HG03139 (cell line): ENCODE data around the gene APLP2.
"Not testable (repeated sequence)": the region's sequence is repeated elsewhere in the genome, so short reads cannot be mapped to it uniquely, and the experiment has no call there.

ENCODE experiments used
- ATAC-seq: cut with Tn5 transposase; IDR thresholded peaks from one replicate; pipeline ENCODE4 v1.9.1; 2021; ENCODE audit not compliant: unreplicated experiment

Gene APLP2

DNA sequence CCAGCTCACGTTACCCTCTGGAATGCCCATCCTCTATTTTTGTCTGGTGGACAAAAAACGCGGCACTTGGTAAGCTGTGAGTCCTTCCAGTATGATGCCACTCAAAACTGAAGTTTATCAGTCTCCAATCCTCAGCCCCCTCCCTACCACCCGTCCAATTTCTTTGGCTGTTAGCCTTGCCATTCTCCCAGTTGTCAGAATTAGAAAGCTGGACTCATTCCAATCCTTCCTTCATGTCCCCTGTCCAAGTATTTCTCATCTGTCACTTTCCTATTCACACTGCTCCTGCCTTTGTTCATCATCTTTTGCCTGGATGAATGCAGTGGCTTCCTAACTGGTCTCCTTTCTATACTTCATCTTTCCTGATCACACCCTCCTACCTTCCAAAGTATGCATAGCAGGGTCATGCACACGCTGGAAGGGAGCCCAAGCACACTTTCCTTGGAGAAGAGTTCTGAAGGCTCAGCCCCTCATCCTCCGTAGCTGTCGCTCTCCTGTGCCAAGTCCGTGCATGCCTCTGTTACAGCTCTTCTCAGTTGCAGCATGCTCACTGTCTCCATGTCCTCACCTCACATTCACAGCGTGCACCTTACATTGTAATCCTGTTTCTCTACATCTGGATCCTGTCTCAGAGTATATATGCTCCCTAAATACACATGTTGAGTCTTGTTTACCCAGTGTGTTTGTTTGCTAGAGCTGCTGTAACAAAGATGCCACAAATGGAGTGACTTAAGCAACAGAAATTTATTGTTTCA lies 19.4 kb downstream of the APLP2 start:
- no peak for ATAC-seq

DNA sequence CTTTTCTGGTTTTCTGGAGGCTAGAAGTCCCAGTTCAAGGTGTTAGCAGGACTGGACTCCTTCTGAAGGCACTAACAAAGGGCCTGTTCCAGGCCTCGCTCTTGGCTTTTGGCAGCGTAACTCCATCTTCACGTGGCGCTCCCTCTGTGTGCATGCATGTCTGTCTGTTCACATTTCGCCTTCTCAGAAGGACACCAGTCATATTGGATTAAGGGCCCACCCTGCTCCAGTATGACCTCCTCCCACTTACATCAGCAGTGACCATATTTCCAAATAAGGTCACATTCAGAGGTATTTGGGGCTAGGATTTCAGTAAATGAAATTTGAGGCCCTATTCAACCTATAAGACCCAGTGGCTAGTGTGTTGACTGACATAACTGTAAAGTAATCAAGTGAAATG lies 20.0 kb downstream of the APLP2 start:
- no peak for ATAC-seq

DNA sequence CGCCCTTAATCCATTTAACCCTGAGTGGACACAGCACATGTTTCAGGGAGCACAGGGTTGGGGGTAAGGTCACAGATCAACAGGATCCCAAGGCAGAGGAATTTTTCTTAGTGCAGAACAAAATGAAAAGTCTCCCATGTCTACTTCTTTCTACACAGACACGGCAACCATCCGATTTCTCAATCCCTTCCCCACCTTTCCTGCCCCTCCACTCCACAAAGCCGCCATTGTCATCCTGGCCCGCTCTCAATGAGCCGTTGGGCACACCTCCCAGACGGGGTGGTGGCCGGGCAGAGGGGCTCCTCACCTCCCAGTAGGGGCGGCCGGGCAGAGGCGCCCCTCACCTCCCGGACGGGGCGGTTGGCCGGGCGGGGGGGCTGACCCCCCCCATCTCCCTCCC lies 20.8 kb downstream of the APLP2 start:
- ATAC-seq, result not testable (repeated sequence)

DNA sequence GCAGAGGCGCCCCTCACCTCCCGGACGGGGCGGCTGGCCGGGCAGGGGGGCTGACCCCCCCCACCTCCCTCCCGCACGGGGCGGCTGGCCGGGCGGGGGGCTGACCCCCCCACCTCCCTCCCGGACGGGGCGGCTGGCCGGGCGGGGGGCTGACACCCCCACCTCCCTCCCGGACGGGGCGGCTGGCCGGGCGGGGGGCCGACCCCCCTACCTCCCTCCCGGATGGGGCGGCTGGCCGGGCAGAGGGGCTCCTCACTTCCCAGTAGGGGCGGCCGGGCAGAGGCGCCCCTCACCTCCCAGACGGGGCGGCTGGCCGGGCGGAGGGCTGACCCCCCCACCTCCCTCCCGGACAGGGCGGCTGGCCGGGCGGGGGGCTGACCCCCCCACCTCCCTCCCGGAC lies 21.5 kb downstream of the APLP2 start:
- not testable (repeated sequence) for ATAC-seq

DNA sequence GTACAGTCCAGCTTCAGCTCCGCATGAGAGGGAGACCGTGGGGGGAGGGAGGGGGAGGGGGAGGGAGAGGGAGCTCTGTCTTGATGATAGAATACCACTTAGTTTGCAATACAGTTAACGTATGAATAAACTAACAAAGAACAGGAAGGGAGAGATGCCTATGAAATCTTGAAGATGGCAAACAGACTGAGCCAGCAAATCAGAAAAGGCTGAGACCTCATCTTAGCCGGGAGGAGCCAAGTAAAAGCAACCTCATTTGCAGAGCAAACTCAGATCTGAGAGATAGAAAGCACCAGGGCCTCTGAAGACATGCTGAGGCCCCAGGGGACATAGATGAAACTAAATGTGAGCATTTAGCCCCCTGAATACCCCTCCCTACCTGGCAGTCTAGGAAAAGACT lies 23.0 kb downstream of the APLP2 start:
- no peak for ATAC-seq

DNA sequence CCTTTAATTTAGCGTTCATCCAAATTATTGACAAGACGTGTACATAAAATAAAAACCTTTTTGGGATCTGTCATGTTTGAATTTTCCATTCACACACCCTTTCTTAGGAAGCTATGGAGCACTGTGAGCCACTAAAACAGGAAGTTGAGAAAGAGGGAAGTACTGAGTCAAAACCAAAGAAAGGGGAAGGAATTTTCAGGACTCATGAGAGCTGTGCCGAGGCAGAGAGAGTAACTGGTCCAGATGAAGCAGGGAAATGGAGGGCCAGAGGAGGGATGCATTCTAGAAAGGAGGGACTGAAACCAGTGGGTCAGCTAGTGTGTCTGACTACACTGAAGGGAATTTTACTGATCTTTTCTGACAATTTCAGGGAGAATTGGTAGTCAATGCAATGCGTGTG lies 24.9 kb downstream of the APLP2 start:
- no peak for ATAC-seq

DNA sequence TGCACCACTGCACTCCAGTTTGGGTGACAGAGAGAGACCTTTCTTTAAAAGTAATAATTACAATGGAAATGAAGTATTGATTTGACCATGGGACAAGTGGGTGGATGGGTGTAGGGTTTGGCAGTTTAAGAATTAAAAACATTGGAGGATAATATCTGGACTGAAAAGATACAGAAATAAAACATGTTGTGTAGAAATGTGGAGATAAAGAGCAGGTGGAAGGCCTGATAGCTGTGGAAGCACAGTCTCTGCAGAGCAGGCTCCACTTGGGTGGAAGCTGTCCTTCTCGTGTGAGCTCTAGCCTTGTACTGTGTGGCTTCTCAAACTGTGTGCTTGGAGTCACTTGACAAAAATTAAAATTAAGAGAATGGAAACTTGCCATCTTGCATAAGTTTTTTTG lies 25.6 kb downstream of the APLP2 start:
- ATAC-seq, result no peak

DNA sequence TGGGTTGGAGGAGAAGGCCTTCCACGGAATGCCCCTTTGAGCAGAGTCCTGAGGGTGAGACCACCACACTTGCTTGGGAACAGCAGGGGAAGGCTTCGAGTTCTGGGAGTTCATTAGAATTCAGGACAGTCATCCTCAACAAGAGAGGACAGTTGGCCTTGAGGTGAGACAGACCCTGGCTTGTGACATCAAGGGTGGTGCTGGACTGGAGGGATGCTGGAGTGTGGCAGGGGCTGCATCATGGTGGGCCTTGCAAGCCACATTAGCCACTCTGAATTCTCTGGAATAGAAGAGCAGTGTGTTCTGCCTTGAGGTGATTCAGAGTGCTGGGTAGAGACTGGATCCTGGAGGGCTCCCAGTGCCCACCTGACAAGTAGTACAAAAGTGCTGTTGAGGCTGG lies 26.3 kb downstream of the APLP2 start:
- no peak for ATAC-seq

DNA sequence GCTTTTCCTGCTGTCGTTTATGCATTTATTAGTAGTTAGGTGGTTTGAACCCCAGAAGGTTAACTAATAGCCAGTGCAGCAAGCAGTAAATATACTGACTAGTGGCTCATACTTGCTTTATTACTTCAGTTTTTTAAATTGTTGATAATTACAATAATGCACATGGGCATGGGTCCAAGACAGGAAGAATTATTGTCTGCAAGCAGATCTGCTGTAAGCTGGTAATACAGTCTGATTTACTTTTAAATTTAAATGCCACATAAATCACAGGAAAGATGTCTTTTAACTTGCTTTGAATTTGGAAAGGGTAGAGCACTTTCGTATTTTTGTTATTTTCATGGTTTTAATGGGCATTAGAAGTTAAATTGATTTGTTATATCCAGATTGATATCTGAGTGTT lies 27.1 kb downstream of the APLP2 start:
- no peak for ATAC-seq

DNA sequence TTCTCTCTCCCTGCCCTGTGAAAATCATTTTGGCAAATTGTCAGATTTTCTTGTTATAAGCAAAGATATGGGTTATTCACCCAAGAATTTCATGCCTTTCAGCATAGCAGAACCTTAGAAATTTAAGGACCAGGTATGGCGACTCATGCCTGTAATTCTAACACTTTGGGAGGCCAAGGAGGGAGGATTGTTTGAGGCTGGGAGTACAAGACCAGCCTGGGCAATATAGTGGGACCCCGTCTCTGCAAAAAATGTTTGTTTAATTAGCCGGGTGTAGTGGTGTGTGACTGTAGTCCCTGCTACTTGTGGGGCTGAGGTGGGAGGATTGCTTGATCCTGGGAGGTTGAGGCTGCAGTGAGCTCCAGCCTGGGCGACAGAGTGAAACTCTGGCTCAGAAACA lies 27.6 kb downstream of the APLP2 start:
- ATAC-seq, result no peak

DNA sequence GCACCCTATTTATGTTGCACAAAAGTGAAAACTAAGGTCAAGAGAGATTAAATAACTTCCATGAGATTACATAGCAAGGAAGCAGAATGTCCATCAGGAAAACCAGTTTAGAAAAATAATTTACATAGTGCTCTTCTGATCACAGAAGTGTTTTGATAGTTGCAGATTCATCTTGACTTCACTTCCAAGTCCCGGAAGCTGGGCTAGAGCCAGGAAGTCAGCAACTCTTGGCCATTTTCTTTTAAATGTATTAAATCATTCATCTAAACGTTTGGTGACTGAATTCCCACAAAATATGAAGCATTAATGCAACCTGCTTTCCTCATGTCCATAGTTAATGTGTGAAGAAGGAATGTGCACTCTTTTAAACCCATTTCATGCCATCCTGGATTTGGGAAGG lies 29.7 kb downstream of the APLP2 start:
- ATAC-seq, result no peak

DNA sequence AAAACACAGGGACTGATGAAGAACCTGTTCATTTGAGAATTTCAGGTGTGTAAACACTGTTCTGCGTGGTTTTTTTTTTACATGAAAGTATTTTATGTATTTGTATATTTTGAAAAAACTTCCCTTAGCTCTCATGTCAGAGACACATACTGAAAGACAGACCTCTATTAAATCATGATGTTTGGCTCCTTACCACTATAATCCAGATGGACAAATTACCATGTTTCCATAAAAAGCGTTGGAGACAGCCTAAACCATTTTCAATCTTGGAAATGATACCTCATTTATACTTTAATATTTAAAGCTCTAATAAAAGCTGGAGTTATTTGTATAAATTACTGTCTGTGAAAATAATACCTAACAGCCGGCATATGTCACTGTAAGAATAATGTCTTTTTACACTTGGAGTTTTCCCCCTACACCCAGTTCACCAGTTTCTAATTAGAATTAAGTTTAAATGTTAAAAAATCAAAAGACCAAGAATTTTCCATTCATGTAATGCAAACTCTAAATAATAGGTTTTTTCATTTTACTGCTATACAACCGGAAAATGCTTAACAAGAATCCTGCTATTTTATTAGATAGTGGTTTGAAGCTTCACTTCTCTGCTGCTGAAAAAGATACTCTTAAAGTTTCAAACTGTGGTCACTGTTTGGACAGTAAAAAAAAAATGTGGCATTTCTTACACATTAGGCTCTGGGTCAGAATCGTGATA lies 30.8 kb downstream of the APLP2 start:
- no peak for ATAC-seq

DNA sequence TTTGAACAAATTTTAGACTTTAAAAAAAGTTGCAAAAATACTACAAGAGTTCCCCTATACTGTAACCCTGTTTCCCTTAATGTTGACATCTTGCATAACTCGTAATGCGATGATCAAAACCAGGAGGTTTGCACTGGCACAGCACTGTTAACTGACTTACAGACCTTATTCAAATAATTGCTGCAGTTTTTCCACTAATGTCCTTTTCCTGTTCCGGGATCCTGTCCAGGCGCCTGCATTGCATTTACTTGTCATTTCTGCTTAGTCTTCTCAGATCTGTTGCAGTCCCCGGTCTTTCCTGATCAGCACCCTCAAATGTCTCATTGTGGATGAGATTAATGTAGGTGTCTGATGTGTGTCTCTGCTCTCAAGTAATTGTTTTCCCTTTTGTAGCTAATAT lies 32.0 kb downstream of the APLP2 start:
- ATAC-seq, result no peak

DNA sequence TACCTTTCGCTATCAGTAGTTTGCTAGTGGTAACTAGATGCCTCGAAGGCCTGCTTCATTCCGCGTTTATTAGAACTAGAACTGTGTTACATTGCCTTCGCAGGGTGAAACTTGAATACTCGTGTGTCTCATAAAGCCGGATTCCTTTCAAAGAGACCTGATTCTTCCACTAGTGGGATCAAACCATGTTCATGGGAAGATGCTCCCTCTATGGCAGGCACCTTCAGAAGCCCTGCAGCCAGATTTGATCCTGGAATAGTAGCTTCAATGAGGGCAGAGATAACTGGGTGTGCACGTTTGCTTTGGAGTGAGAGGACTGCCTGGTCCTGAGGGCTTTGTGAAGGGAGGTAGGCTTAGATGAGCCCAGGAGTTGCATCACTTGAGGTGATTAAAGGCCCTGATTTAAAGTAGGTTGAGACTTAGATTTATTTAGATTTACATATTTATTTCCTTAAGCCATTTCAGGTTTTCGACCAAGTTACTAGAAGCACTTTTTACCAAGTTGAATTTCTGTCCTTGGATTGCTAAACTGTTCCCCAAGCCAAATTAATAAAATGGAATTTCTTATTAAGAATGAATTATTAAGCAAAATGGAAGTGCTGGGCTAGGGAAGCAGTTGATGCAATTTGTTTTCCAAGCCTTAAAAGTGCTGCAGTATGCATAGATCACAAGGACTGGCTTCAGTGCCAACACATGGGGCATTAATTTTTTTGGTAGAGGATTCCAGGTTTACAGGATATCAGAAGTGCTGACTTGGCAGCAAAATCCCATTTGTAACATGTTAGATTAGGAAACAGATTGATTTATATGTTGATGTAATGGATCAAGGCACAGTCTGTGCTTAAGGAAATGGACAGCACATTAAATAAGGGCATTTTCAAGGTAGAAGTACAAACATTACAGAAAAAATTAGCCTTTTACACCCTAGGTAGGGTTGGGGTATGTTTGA lies 32.9 kb downstream of the APLP2 start:
- ATAC-seq, result no peak

DNA sequence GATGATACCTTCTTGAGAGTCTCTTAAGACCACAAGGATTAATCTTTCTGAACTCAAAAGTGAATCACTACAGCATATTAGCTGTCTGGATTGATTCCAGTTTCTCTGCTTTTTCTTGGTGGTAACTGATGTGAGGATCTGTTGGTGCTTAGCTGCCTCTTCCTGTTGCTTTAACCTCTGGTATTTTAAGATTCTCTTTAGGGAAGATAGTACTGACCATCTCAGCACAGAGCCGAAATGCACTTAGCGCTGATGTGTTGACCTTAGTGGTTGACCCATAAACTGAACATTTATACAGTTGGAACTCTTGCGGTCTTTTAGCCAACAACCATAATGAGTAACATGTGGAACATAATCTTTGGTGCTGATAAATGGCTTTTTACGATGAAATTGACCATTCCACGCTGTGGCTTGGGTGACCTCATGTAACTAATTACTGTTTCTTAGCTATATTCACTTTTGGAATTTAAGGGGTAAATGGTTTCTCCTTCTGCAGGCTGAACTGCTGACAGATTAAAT lies 33.7 kb downstream of the APLP2 start:
- no peak for ATAC-seq

DNA sequence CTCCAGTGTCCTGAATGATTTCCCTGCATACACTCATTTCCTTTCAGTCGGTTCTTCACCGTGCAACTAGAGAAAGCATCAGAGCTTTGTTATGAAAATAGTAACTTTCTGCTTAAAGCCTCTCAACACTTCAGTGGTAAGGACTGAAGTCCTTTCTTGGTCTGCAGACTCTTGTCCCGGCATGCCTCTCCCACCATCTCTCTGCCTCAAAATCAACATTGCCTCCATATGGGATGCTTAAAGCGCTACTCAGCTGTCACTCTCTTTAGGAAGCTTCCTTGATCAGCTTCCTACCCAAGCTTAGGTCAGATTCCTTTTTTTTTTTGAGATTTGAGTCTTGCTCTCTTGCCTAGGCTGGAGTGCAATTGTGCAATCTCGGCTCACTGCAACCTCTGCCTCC lies 36.7 kb downstream of the APLP2 start:
- ATAC-seq, result no peak

DNA sequence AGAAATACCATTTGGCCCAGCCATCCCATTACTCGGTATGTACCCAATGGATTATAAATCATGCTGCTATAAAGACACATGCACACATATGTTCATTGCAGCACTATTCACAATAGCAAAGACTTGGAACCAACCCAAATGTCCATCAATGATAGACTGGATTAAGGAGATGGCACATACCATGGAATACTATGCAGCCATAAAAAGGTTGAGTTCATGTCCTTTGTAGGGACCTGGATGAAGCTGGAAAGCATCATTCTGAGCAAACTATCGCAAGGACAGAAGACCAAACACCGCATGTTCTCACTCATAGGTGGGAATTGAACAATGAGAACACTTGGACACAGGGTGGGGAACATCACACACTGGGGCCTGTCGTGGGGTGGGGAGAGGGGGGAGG lies 39.0 kb downstream of the APLP2 start:
- not testable (repeated sequence) for ATAC-seq

DNA sequence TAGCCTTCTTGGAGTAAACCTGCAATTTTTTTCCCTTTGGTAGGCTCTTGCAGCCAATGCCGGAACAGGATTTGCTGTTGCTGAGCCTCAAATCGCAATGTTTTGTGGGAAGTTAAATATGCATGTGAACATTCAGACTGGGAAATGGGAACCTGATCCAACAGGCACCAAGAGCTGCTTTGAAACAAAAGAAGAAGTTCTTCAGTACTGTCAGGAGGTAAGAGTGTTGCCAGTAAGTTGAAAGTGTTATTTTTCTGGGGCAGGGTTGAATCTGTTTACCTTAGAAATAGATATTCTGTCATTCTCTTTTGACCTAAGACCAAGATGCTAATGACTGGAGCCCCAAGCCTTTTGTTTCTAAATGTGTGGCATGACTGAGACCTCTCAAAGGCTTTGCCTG lies 39.7 kb downstream of the APLP2 start:
- ATAC-seq, result no peak

DNA sequence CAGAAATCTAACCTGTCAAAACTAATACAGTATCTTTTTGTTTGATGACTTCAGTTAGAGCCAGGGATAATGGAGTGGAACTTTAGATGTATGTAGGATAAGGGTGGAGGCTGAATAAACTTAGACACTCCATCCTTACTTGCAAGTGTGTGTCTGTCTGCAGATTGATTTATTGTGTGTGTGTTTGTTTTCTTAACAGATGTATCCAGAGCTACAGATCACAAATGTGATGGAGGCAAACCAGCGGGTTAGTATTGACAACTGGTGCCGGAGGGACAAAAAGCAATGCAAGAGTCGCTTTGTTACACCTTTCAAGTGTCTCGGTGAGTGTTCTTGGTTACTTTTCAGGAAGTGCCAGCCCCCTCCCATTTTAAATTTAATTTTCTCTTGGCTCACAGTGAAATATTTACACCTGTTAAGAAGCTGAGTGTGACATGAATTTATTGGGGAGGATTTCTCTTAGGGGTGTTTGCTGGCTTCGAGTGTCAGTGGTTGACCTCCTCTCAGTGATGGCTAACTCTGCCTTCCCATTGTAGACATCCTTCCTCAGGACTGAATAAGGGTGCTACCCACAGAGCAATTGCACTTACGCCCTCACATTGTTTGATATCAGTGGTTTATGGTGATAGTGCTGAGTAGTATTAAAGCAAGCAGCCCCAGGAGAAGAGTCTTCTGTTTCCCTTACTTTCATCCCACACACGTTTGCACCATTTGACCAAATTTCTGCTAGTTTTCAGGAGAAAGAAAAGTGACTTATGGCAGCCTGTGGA lies 40.8 kb downstream of the APLP2 start:
- ATAC-seq, result no peak

DNA sequence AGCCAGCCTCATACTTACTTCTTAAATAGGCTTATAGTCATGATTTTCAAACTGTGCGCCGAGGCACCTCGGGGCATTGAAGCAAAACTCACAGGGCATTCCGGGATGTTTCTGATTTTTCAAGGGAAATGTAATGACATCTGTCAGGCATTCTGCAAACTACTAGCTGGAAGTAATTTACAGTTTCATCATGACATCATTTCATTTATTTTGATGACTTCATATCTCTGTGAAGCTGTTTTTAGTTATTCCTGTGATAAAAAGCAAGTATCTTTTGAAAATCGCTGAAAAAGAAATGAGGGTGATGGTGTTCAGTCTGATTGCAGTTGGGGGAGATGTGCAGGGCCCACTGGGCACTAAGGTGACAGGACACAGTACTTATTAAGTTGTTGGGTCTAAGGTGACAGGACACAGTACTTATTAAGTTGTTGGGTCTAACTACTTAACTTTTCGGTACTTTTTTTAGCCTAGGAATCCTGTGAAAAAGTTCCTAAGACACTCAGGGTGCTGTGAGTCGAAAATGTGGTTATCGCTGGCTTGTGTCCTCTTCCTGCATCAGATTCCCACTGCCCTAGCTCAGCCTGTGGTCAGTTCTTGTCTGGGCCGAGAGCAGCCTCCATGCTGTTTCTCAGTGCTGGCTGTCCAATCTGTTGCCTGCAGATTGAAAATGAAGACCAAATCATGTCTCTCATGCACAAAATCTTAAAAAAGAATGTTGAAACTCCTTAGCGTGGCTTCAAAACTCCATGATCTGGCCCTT lies 42.6 kb downstream of the APLP2 start:
- ATAC-seq, result no peak
